ENCODE data around the gene LPP.

GRCh38 chr3:188877381-188877780 lies 723.4 kb downstream of the LPP start:
- TF ChIP-seq POLR2A (IDR thresholded peaks at IDR 0.05; ENCODE audit: low read length) (no peak), GATA1 (IDR thresholded peaks at IDR 0.05; ENCODE audit: low read depth, low read length) (no peak)
